Transverse colon (tissue), 4 donors: ENCODE measurements around the gene E2F1. TPM values are rescaled to one million over a fixed set of nuclear protein-coding genes. Genes with fewer than 3 reads are reported as not detected.
A peak's percentile ranks its signal among the peaks of the same experiment; 100 is the strongest.

Experiments
- DNase-seq: peaks from one replicate; pipeline ENCODE4 v3.0.0-alpha.2; 2019
- H3K27ac ChIP-seq, 4 donors: fragments of 200-600 bp; sonication (generic); 2 replicates each; pipeline ENCODE4 v1.5.1; 2016 to 2018; ENCODE audit warnings: inconsistent platforms in 4 of 4
- H3K27me3 ChIP-seq: fragments of 200-600 bp; sonication (generic); 2 replicates; pipeline ENCODE4 v1.5.1; 2017; ENCODE audit warnings: inconsistent platforms
- H3K36me3 ChIP-seq, 4 donors: fragments of 200-600 bp; sonication (generic); 2 replicates each; pipeline ENCODE4 v1.5.1; 2017 to 2019; ENCODE audit warnings: inconsistent platforms in 4 of 4
- H3K4me1 ChIP-seq, 4 donors: fragments of 200-600 bp; sonication (generic); 2 replicates each; pipeline ENCODE4 v1.5.1; 2017 to 2020; ENCODE audit warnings: inconsistent platforms in 4 of 4
- H3K4me3 ChIP-seq, 4 donors: fragments of 200-600 bp; sonication (generic); 1 replicate in 1 of 4; 2 replicates in 3 of 4; pipeline versions ENCODE4 v1.5.1 to v1.6.1; 2017 to 2019; ENCODE audit warnings: inconsistent platforms in 4 of 4
- H3K9me3 ChIP-seq, 2 donors: fragments of 200-600 bp; sonication (generic); 2 replicates each; pipeline ENCODE4 v1.5.1; 2017 to 2019; ENCODE audit warnings: inconsistent platforms in 2 of 2
- CTCF ChIP-seq, 5 experiments: fragments of 200-600 bp in 3 of 5; fragments of 450-650 bp in 2 of 5; sonication (generic) in 3 of 5; IDR thresholded peaks; 1 replicate in 2 of 5; 2 replicates in 3 of 5; pipeline ENCODE4 v1.5.1; 2016 to 2017; ENCODE audit warnings: antibody characterized with exemption in 5 of 5, inconsistent platforms in 3 of 5, mild to moderate bottlenecking in 2 of 5, moderate library complexity in 1 of 5
- EP300 ChIP-seq: sonication (generic); formaldehyde crosslinking; IDR thresholded peaks from one replicate; pipeline ENCODE4 v1.6.1; 2017; ENCODE audit warnings: antibody characterized with exemption, low read depth
- POLR2A ChIP-seq: fragments of 450-650 bp; IDR thresholded peaks from one replicate; pipeline ENCODE4 v1.6.1; 2016; ENCODE audit warnings: antibody characterized with exemption, mild to moderate bottlenecking, moderate library complexity
- POLR2AphosphoS5 ChIP-seq, 3 donors: sonication (generic); formaldehyde crosslinking; IDR thresholded peaks; one replicate each; pipeline ENCODE4 v1.6.1; 2016; ENCODE audit warnings: antibody characterized with exemption in 3 of 3
- WGBS, 2 donors: methylation state at CpG; one replicate each; pipeline ENCODE4 v1.1.5; 2018; ENCODE audit warnings: low coverage in 1 of 2; 5-methylcytosine and 5-hydroxymethylcytosine counted together
- in situ Hi-C, 4 donors: fragments of 200-750 bp; cut with MboI; loops; one replicate each; pipeline versions ENCODE4 v1.15.0 to v1.15.1; 2017; ENCODE audit warnings: low sequenced_read_pairs in 3 of 4, low pct_ligation_motif_present in 1 of 4, low pct_unique_long_range_greater_than_20kb in 1 of 4
- intact Hi-C: fragments of 100-400 bp; cut with DNase I; formaldehyde crosslinking; loops from one replicate; pipeline ENCODE4 v1.15.1; 2023; ENCODE audit warnings: low total_unique reads
- total RNA-seq, 4 donors: library from RNA; depleted of rRNA; stranded (reverse); fragments of >200 nt; gene quantifications; one replicate each; pipeline ENCODE4 v1.1.0, GENCODE V29; 2016

E2F1 gene
- total RNA-seq, 4 donors from 2014 or later, result 1.2 to 2.7 (median 2.1) TPM; not detected in 1

GRCh38 chr20:33697129-33697528 is 10.9 kb upstream of the E2F1 start:
- intact Hi-C loops, result no loop called here
- Histone ChIP-seq H3K36me3 (no peaks in the 10 kb centered on the region), H3K4me3 (no peak overlapping the region), H3K27ac (peak overlapping the region in 3 of 4 donors; percentile 25 to 65 (median 38)), H3K27me3 (no peaks in the 10 kb centered on the region), H3K9me3 (no peaks in the 10 kb centered on the region), H3K4me1 (peaks cover 0 to 7% (median 3%) of the 10 kb centered on the region in 4 donors)
- 80 to 81% methylated on average over 4 to 8 of the region's 8 CpGs for WGBS, 2 donors
- in situ Hi-C loops, result no loop called here
- DNase-seq, result no peak
- TF ChIP-seq CTCF (IDR thresholded peaks at IDR 0.05) (no peak), EP300 (no peak), POLR2AphosphoS5 (IDR thresholded peaks at IDR 0.05) (no peak), POLR2A (no peak)

- DNase-seq, result no peak
- H3K4me3 ChIP-seq, result no peak overlapping the region
- H3K9me3 ChIP-seq, result no peaks in the 10 kb centered on the region
- H3K4me1 ChIP-seq, result peaks cover 0 to 7% (median 3%) of the 10 kb centered on the region in 4 donors
- intact Hi-C loops, result no loop called here
- 54 to 79% methylated on average over 3 to 4 of the region's 4 CpGs for WGBS, 2 donors
- TF ChIP-seq EP300, result no peak
- no peak for TF ChIP-seq POLR2AphosphoS5 (IDR thresholded peaks at IDR 0.05)
- no peak for TF ChIP-seq POLR2A
- TF ChIP-seq CTCF (IDR thresholded peaks at IDR 0.05), result no peak
- in situ Hi-C loops, result no loop called here
- H3K27me3 ChIP-seq, result no peaks in the 10 kb centered on the region
- H3K36me3 ChIP-seq, result no peaks in the 10 kb centered on the region
- peak overlapping the region in 3 of 4 donors; percentile 25 to 65 (median 38) for H3K27ac ChIP-seq
These were observed 10.3 kb upstream of the E2F1 start for GRCh38 chr20:33696448-33696847.

- Histone ChIP-seq H3K36me3 (no peaks in the 10 kb centered on the region), H3K9me3 (no peaks in the 10 kb centered on the region), H3K27me3 (no peaks in the 10 kb centered on the region), H3K4me1 (peaks cover 0 to 7% (median 3%) of the 10 kb centered on the region in 4 donors), H3K27ac (peak overlapping the region in 2 of 4 donors; percentile 25 to 33), H3K4me3 (no peak overlapping the region)
- intact Hi-C loops, result no loop called here
- TF ChIP-seq POLR2AphosphoS5 (IDR thresholded peaks at IDR 0.05) (no peak), POLR2A (no peak), CTCF (IDR thresholded peaks at IDR 0.05) (no peak), EP300 (no peak)
- 79% methylated on average over 6 of the region's 6 CpGs; no CpG with 5 or more reads in 1 of the 2 donors for WGBS, 2 donors
- DNase-seq, result no peak
- in situ Hi-C loops, result no loop called here
These were observed 8.4 kb upstream of the E2F1 start for GRCh38 chr20:33694639-33695012.

GRCh38 chr20:33693741-33694638 is 7.8 kb upstream of the E2F1 start:
- Histone ChIP-seq H3K4me1 (peaks cover 0 to 7% (median 3%) of the 10 kb centered on the region in 4 donors), H3K36me3 (no peaks in the 10 kb centered on the region), H3K4me3 (no peak overlapping the region), H3K27me3 (no peaks in the 10 kb centered on the region), H3K27ac (peak overlapping the region in 3 of 4 donors; percentile 18 to 33 (median 25)), H3K9me3 (no peaks in the 10 kb centered on the region)
- in situ Hi-C loops (no loop called here), intact Hi-C loops (no loop called here)
- 83% methylated on average over 2 to 17 of the region's 17 CpGs for WGBS, 2 donors
- TF ChIP-seq POLR2A (no peak), POLR2AphosphoS5 (IDR thresholded peaks at IDR 0.05) (no peak), CTCF (IDR thresholded peaks at IDR 0.05) (no peak), EP300 (no peak)
- no peak for DNase-seq
